Epithelial cell of esophagus (primary cell): ENCODE data around the gene ETV3L.

Experiments
- DNase-seq: peaks from one replicate; pipeline ENCODE4 v3.0.0; 2010; ENCODE audit warnings: low read depth
- H3K4me3 ChIP-seq: 2 replicates; pipeline ENCODE4 v1.5.1; 2011; ENCODE audit warnings: mild to moderate bottlenecking, low read length, control low read depth
- CTCF ChIP-seq: IDR thresholded peaks from 2 replicates; pipeline ENCODE4 v1.5.1; 2011; ENCODE audit warnings: low read depth, mild to moderate bottlenecking, low read length, control low read depth, inconsistent platforms; ENCODE audit not compliant: insufficient read depth; ENCODE audit errors: missing control alignments

The ETV3L gene

GRCh38 chr1:157042846-157043245, 56.8 kb downstream of the ETV3L start:
- H3K4me3 ChIP-seq: no peak overlapping the region
- no peak for TF ChIP-seq CTCF
- no peak for DNase-seq
